ENCODE measurements around the gene PLEKHG3.
"Not testable (repeated sequence)": the region's sequence is repeated elsewhere in the genome, so short reads cannot be mapped to it uniquely, and the experiment has no call there.

The PLEKHG3 gene

DNA sequence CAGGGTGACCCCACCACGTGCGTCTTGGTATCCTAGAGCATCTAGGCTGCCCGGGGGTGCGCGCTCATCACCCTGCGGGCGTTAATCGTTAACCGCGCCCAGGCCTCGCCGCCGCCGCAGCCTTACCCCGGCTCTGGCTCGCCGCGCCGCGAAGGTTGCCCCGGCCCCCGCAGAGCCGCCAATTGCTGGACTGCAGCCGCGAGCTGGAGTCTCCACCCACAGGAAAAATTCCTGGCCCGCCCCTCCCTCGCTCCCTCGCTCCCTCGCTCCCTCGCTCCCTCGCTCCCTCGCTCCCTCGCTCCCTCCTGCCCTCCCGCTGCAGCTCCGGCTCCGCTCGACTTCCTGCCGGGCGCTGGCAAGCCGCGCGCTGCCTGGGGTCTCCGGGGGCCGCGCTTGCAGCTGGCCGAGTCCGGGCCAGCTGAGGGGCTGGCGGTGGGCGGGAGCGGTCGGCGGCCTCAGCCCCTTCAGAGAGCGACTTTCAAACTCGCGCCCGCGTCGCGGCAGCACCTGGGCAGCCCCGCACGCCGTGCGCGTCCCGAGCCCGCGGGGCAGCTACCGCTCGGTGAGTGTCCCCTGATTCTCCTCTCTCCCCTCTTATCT lies at the start of gene PLEKHG3:
Gene PLEKHG3, plus strand, starts transcription at position 282 of the 600 bp plus-strand sequence. CDS start 23,208 bp downstream, outside the sequence.
- peaks cover 9% of the 10 kb centered on the region for H3K27me3 ChIP-seq (ENCODE audit: control insufficient read depth, insufficient read depth, low read length)
- H3K9ac ChIP-seq (ENCODE audit: low read depth, low read length): peak within 1 kb of the TSS; percentile 81
- H3K27ac ChIP-seq (ENCODE audit: low read depth, low read length): peak within 1 kb of the TSS; percentile 86
- peak within 1 kb of the TSS; percentile 81 for H3K4me3 ChIP-seq (ENCODE audit: low read depth, low read length)
- no peaks in the 10 kb centered on the region for H3K36me3 ChIP-seq (ENCODE audit: control insufficient read depth, insufficient read depth, low read length)
- H3K4me1 ChIP-seq (ENCODE audit: control insufficient read depth, insufficient read depth, low read length): peaks cover 71% of the 10 kb centered on the region
- H3K9me3 ChIP-seq (ENCODE audit: control insufficient read depth, insufficient read depth, low read length): no peaks in the 10 kb centered on the region

DNA sequence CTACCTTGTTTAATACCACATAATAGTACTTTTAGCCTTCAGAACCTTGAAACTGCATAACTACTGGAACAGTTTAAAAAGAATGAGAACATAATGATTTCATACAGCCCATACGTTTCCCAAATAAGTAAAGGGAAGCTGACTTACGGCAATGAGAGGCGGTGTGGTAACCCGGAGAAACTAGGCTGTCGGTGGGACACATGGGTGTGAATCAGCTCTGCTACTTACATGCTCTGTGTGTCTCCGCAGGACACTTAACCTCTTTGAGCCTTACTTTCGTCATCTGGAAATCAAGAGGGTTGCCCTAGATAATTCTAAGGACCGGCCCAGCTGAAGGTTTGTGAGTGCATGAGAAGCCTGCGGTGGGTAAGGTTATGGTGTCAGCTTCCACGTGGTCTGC lies 49.3 kb upstream of the PLEKHG3 start:
- H3K4me1 ChIP-seq (ENCODE audit: control insufficient read depth, insufficient read depth, low read length): no peaks in the 10 kb centered on the region
- no peak overlapping the region for H3K4me3 ChIP-seq (ENCODE audit: low read depth, low read length)
- H3K9me3 ChIP-seq (ENCODE audit: control insufficient read depth, insufficient read depth, low read length): no peaks in the 10 kb centered on the region
- H3K36me3 ChIP-seq (ENCODE audit: control insufficient read depth, insufficient read depth, low read length): no peaks in the 10 kb centered on the region
- H3K27ac ChIP-seq (ENCODE audit: low read depth, low read length): no peak overlapping the region
- no peaks in the 10 kb centered on the region for H3K27me3 ChIP-seq (ENCODE audit: control insufficient read depth, insufficient read depth, low read length)
- H3K9ac ChIP-seq (ENCODE audit: low read depth, low read length): no peak overlapping the region

DNA sequence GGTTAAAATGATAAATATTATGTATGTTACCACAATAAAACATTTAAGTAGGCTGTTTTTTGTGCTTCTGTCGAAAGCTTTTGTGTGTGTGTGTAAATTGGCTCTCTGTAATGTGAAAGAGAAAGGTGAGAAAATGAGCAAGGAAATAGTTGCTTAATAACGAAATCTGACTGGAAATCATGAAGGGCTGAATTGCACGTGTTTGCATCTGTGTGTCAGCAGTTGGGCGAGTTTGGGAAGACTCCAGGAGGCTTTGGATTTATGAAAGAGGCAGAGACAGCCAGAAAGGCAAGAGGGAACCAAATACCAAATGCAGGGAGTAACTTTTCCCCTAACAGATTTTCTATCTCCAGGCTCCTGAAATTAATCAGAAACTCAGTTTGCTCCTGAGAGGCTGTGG lies 47.2 kb upstream of the PLEKHG3 start:
- no peak overlapping the region for H3K27ac ChIP-seq (ENCODE audit: low read depth, low read length)
- H3K9ac ChIP-seq (ENCODE audit: low read depth, low read length): no peak overlapping the region
- no peaks in the 10 kb centered on the region for H3K36me3 ChIP-seq (ENCODE audit: control insufficient read depth, insufficient read depth, low read length)
- no peaks in the 10 kb centered on the region; the same call in 1 of the 2 replicates for H3K4me1 ChIP-seq (ENCODE audit: control insufficient read depth, insufficient read depth, low read length)
- no peaks in the 10 kb centered on the region for H3K9me3 ChIP-seq (ENCODE audit: control insufficient read depth, insufficient read depth, low read length)
- H3K4me3 ChIP-seq (ENCODE audit: low read depth, low read length): no peak overlapping the region
- no peaks in the 10 kb centered on the region for H3K27me3 ChIP-seq (ENCODE audit: control insufficient read depth, insufficient read depth, low read length)

DNA sequence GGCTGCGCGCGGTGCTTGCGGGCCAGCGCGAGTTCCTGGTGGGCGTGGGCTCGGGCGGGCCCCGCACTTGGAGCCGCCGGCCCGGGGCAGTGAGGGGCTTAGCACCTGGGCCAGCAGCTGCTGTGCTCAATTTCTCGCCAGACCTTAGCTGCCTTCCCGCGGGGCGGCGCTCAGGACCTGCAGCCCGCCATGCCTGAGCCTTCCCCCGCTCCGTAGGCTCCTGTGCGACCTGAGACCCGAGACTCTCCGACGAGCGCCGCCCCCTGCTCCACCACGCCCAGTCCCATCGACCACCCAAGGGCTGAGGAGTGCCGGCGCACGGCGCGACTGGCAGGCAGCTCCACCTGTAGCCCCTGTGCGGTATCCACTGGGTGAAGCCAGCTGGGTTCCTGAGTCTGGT lies 46.0 kb upstream of the PLEKHG3 start:
- Histone ChIP-seq H3K9me3 (ENCODE audit: control insufficient read depth, insufficient read depth, low read length) (no peaks in the 10 kb centered on the region), H3K27ac (ENCODE audit: low read depth, low read length) (no peak overlapping the region), H3K4me1 (ENCODE audit: control insufficient read depth, insufficient read depth, low read length) (peaks cover 4% of the 10 kb centered on the region; the same call in 1 of the 2 replicates), H3K4me3 (ENCODE audit: low read depth, low read length) (no peak overlapping the region), H3K36me3 (ENCODE audit: control insufficient read depth, insufficient read depth, low read length) (no peaks in the 10 kb centered on the region), H3K9ac (ENCODE audit: low read depth, low read length) (no peak overlapping the region), H3K27me3 (ENCODE audit: control insufficient read depth, insufficient read depth, low read length) (no peaks in the 10 kb centered on the region)

DNA sequence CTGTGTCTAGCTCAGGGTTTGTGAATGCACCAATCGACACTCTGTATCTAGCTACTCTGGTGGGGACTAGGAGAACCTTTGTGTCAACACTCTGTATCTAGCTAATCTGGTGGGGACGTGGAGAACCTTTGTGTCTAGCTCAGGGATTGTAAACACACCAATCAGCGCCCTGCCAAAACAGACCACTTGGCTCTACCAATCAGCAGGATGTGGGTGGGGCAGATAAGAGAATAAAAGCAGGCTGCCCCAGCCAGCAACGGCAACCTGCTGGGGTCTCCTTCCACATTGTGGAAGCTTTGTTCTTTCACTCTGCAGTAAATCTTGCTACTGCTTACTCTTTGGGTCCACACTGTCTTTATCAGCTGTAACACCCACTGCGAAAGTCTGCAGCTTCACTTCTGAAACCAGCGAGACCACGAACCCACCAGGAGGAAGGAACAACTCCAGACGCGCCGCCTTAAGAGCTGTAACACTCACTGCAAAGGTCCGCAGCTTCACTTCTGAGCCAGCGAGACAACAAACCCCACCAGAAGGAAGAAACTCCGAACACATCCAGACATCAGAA lies 45.4 kb upstream of the PLEKHG3 start:
- H3K36me3 ChIP-seq (ENCODE audit: control insufficient read depth, insufficient read depth, low read length); H3K4me1 ChIP-seq (ENCODE audit: control insufficient read depth, insufficient read depth, low read length); H3K4me3 ChIP-seq (ENCODE audit: low read depth, low read length); H3K9ac ChIP-seq (ENCODE audit: low read depth, low read length); H3K27ac ChIP-seq (ENCODE audit: low read depth, low read length); H3K27me3 ChIP-seq (ENCODE audit: control insufficient read depth, insufficient read depth, low read length); H3K9me3 ChIP-seq (ENCODE audit: control insufficient read depth, insufficient read depth, low read length): not testable (repeated sequence)

DNA sequence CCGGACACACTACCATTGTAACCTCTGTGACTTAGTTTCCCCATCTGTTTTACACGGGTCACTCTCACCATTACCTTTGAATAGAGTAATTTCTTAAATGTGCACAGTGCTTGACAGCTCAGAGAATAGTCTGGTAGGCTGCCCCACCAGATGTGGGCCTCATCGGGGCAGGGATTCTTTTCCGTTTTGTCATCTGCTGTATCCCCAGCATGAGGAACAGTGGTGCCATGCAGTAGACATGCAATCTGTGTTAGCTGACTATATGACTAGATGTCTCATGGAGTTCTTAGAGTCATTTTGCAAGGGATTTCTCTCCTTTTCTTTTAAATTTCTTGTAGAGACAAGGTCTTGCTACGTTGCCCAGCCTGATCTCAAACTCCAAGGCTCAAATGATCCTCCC lies 44.9 kb upstream of the PLEKHG3 start:
- no peak overlapping the region for H3K27ac ChIP-seq (ENCODE audit: low read depth, low read length)
- no peak overlapping the region for H3K9ac ChIP-seq (ENCODE audit: low read depth, low read length)
- peaks cover 6% of the 10 kb centered on the region; the same call in 1 of the 2 replicates for H3K4me1 ChIP-seq (ENCODE audit: control insufficient read depth, insufficient read depth, low read length)
- H3K36me3 ChIP-seq (ENCODE audit: control insufficient read depth, insufficient read depth, low read length): no peaks in the 10 kb centered on the region
- no peaks in the 10 kb centered on the region for H3K9me3 ChIP-seq (ENCODE audit: control insufficient read depth, insufficient read depth, low read length)
- no peak overlapping the region for H3K4me3 ChIP-seq (ENCODE audit: low read depth, low read length)
- H3K27me3 ChIP-seq (ENCODE audit: control insufficient read depth, insufficient read depth, low read length): no peaks in the 10 kb centered on the region

DNA sequence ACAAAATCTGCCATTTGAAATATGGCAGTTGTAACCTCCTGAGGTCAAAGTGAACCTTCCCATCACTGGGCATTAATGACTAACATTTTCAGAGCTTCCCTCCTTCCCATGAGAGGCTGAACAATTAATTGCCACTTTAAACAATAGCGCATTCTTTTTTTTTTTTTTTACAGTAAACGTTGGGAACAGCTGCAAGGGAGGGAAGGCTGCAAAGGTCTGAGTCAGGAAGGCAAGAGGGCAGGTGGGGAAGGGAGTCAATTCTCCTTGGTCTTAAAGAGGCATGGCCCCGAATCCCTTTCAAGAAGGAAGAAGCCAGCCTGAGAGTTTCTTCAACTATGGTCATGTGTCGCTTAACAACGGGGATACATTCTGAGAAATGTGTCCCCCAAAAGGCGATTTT lies 41.0 kb upstream of the PLEKHG3 start:
- Histone ChIP-seq H3K36me3 (ENCODE audit: control insufficient read depth, insufficient read depth, low read length) (no peaks in the 10 kb centered on the region), H3K27ac (ENCODE audit: low read depth, low read length) (no peak overlapping the region), H3K9me3 (ENCODE audit: control insufficient read depth, insufficient read depth, low read length) (no peaks in the 10 kb centered on the region), H3K4me3 (ENCODE audit: low read depth, low read length) (no peak overlapping the region), H3K27me3 (ENCODE audit: control insufficient read depth, insufficient read depth, low read length) (no peaks in the 10 kb centered on the region), H3K9ac (ENCODE audit: low read depth, low read length) (no peak overlapping the region), H3K4me1 (ENCODE audit: control insufficient read depth, insufficient read depth, low read length) (peaks cover 6% of the 10 kb centered on the region; the same call in 1 of the 2 replicates)

DNA sequence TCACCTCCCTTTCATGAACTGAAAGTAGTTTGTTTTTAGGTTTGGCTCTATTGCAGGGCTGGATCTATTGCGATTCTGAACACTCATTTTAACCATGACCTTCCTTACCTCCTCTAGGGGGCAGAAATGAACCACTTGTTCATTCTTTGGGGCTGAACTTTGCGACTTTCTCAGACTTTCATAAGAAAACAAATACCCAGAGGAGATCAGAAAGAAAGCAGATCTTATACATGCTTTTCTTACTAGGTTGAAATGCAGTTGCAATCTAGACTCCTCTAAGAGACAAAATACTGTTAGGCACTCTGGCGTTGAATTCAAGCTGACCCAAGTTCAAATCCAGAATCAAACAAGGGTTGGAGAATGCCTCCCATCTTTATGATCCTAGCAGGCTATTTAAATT lies 32.6 kb upstream of the PLEKHG3 start:
- Histone ChIP-seq H3K9me3 (ENCODE audit: control insufficient read depth, insufficient read depth, low read length) (no peaks in the 10 kb centered on the region), H3K27ac (ENCODE audit: low read depth, low read length) (no peak overlapping the region), H3K9ac (ENCODE audit: low read depth, low read length) (no peak overlapping the region), H3K36me3 (ENCODE audit: control insufficient read depth, insufficient read depth, low read length) (no peaks in the 10 kb centered on the region), H3K4me3 (ENCODE audit: low read depth, low read length) (no peak overlapping the region), H3K27me3 (ENCODE audit: control insufficient read depth, insufficient read depth, low read length) (no peaks in the 10 kb centered on the region), H3K4me1 (ENCODE audit: control insufficient read depth, insufficient read depth, low read length) (no peaks in the 10 kb centered on the region)

DNA sequence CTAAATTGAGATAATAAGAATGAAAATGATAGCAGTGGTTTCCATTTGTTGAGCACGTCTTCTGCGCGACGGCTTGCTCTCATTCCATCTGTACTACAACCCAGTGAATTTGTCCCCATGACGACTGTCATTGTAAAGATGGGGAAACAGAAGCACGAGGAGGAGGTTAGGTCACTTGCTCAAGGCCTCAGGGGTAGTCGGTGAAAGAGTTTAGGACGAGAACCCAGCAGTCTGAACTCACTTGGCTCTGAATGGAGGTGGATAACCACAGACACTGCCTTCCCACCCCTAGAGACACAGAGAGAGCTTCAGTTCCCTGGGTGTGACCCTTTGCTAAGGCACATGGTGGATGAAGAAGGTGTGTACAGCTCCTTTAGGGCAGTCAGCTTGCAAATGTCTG lies 30.9 kb upstream of the PLEKHG3 start:
- Histone ChIP-seq H3K9me3 (ENCODE audit: control insufficient read depth, insufficient read depth, low read length) (no peaks in the 10 kb centered on the region), H3K4me1 (ENCODE audit: control insufficient read depth, insufficient read depth, low read length) (no peaks in the 10 kb centered on the region), H3K27me3 (ENCODE audit: control insufficient read depth, insufficient read depth, low read length) (no peaks in the 10 kb centered on the region), H3K4me3 (ENCODE audit: low read depth, low read length) (no peak overlapping the region), H3K36me3 (ENCODE audit: control insufficient read depth, insufficient read depth, low read length) (no peaks in the 10 kb centered on the region), H3K9ac (ENCODE audit: low read depth, low read length) (no peak overlapping the region), H3K27ac (ENCODE audit: low read depth, low read length) (no peak overlapping the region)

DNA sequence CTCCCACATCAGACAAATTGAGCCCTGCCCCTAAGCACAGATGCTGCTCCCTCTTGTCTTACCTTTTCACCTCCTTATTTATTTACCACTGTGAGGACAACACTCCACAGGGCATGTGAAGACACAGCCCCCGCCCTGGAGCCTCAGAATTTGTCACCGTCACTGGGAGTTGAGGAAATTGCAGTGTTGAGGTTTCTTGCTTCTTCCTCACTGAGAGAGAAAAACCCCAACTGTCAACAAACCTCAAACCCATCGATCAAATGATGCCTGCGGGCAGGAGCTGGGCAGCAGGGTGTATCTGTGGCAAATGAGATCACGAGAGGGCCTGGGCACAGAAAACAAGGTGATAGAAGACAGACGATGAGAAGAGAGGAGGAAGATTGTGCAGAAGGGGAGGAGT lies 30.5 kb upstream of the PLEKHG3 start:
- no peak overlapping the region for H3K27ac ChIP-seq (ENCODE audit: low read depth, low read length)
- no peaks in the 10 kb centered on the region; the same call in 1 of the 2 replicates for H3K4me1 ChIP-seq (ENCODE audit: control insufficient read depth, insufficient read depth, low read length)
- no peaks in the 10 kb centered on the region for H3K9me3 ChIP-seq (ENCODE audit: control insufficient read depth, insufficient read depth, low read length)
- H3K27me3 ChIP-seq (ENCODE audit: control insufficient read depth, insufficient read depth, low read length): no peaks in the 10 kb centered on the region
- H3K9ac ChIP-seq (ENCODE audit: low read depth, low read length): no peak overlapping the region
- H3K4me3 ChIP-seq (ENCODE audit: low read depth, low read length): no peak overlapping the region
- H3K36me3 ChIP-seq (ENCODE audit: control insufficient read depth, insufficient read depth, low read length): no peaks in the 10 kb centered on the region

DNA sequence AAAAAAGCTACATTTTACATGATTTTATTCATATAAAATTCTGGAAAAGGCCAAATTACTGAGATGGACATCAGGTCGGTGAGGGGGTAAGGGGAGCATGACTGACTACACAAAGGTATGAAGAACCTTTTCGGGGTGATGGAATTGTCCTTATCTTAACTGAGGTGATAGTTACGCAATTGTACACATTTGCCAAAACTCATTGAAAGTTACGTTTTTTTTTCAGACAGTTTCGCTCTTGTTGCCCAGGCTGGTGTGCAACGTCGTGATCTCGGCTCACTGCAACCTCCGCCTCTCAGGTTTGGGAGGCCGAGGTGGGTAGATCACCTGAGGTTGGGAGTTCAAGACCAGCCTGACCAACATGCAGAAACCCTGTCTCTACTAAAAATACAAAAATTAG lies 29.4 kb upstream of the PLEKHG3 start:
- Histone ChIP-seq H3K27me3 (ENCODE audit: control insufficient read depth, insufficient read depth, low read length) (no peaks in the 10 kb centered on the region), H3K36me3 (ENCODE audit: control insufficient read depth, insufficient read depth, low read length) (no peaks in the 10 kb centered on the region), H3K9ac (ENCODE audit: low read depth, low read length) (no peak overlapping the region), H3K9me3 (ENCODE audit: control insufficient read depth, insufficient read depth, low read length) (no peaks in the 10 kb centered on the region), H3K4me3 (ENCODE audit: low read depth, low read length) (no peak overlapping the region), H3K4me1 (ENCODE audit: control insufficient read depth, insufficient read depth, low read length) (no peaks in the 10 kb centered on the region; the same call in 1 of the 2 replicates), H3K27ac (ENCODE audit: low read depth, low read length) (no peak overlapping the region)
